GM12891 (cell line): Measurements from ENCODE around the gene NET1.

Source experiments
- POLR2A ChIP-seq: IDR thresholded peaks from 2 replicates; pipeline ENCODE4 v1.6.1; 2011; ENCODE audit warnings: low read depth, low read length, control low read depth
- TAF1 ChIP-seq: IDR thresholded peaks from 2 replicates; pipeline ENCODE4 v1.6.1; 2011; ENCODE audit warnings: low read depth, low read length, control low read depth

- no peak for TF ChIP-seq TAF1
- no peak for TF ChIP-seq POLR2A
These were observed 37.5 kb downstream of the NET1 start for GRCh38 chr10:5449823-5450222.
